Skeletal muscle tissue (tissue), 4 donors: ENCODE data around the gene CFB. TPM values are rescaled to one million over a fixed set of nuclear protein-coding genes. Genes with fewer than 3 reads are reported as not detected.
A peak's percentile ranks its signal among the peaks of the same experiment; 100 is the strongest.

Experiments used
- H3K27ac ChIP-seq: one replicate; pipeline ENCODE4 v1.7.0; 2013; ENCODE audit warnings: mild to moderate bottlenecking, low read depth, low read length, inconsistent platforms
- H3K27me3 ChIP-seq, 3 donors: one replicate each; pipeline ENCODE4 v1.7.0; 2013; ENCODE audit warnings: low read length in 3 of 3; ENCODE audit not compliant: control insufficient read depth in 3 of 3, insufficient read depth in 3 of 3
- H3K36me3 ChIP-seq, 3 donors: one replicate each; pipeline ENCODE4 v1.7.0; 2013; ENCODE audit warnings: low read length in 3 of 3; ENCODE audit not compliant: control insufficient read depth in 3 of 3, insufficient read depth in 3 of 3
- H3K4me1 ChIP-seq, 3 donors: one replicate each; pipeline ENCODE4 v1.7.0; 2013; ENCODE audit warnings: low read length in 3 of 3, mild to moderate bottlenecking in 3 of 3; ENCODE audit not compliant: control insufficient read depth in 3 of 3, insufficient read depth in 3 of 3
- H3K4me3 ChIP-seq, 3 donors: one replicate each; pipeline ENCODE4 v1.7.0; 2013; ENCODE audit warnings: low read length in 3 of 3
- H3K9ac ChIP-seq, 3 donors: one replicate each; pipeline ENCODE4 v1.7.0; 2013; ENCODE audit warnings: low read length in 3 of 3, mild to moderate bottlenecking in 3 of 3, moderate library complexity in 2 of 3, low read depth in 1 of 3
- H3K9me3 ChIP-seq, 3 donors: one replicate each; pipeline ENCODE4 v1.7.0; 2013; ENCODE audit warnings: low read length in 3 of 3; ENCODE audit not compliant: control insufficient read depth in 3 of 3
- total RNA-seq: library from RNA; depleted of rRNA; stranded (reverse); fragments of >200 nt; gene quantifications from one replicate; pipeline ENCODE4 v1.2.3, GENCODE V29; 2014
- donor health status: Osteomylitis.

CFB gene
- total RNA-seq, 1 donor from 2014 or later, result 3.7 TPM

DNA sequence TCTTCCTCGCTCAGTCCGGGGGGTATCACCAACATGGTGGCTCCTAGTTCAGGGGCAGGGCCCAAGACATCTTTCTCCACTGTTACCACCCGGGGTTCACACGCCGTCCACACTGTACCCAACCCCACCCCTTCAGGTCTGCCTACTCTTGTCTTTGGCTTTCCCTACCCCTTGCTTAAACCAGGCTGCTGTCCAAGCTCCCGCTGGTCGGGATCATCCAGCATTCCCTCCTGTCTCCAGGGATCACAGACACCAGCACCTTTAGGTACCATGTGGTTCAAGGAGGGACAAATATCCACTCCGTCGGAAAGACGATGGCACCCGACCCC, 12.5 kb downstream of the CFB start:
- Histone ChIP-seq H3K4me3 (peak overlapping the region; percentile 86 to 100 (median 98)), H3K36me3 (peaks cover 64 to 66% (median 65%) of the 10 kb centered on the region in 3 donors), H3K9me3 (no peaks in the 10 kb centered on the region), H3K27me3 (no peaks in the 10 kb centered on the region), H3K27ac (peak overlapping the region; percentile 86), H3K4me1 (peaks cover 19 to 25% (median 21%) of the 10 kb centered on the region in 3 donors), H3K9ac (peak overlapping the region; percentile 94 to 99 (median 96))

- peak within 1 kb of the TSS; percentile 94 to 99 (median 96) for H3K9ac ChIP-seq
- H3K36me3 ChIP-seq, result peaks cover 65 to 66% (median 66%) of the 10 kb centered on the region in 3 donors
- H3K4me1 ChIP-seq, result peaks cover 19 to 25% (median 21%) of the 10 kb centered on the region in 3 donors
- H3K9me3 ChIP-seq, result no peaks in the 10 kb centered on the region
- no peaks in the 10 kb centered on the region for H3K27me3 ChIP-seq
- H3K4me3 ChIP-seq, result peak within 1 kb of the TSS; percentile 86 to 100 (median 98)
- H3K27ac ChIP-seq, result peak within 1 kb of the TSS; percentile 86
Measured at GRCh38 chr6:31958741-31959739, 13.1 kb downstream of the CFB start, which contains the start of the genes NELFE and SKIC2. TSS of gene NELFE (minus strand) at chr6:31958971. CDS start at chr6:31958446, 525 bp downstream. TSS of gene SKIC2 (plus strand) at chr6:31959175. CDS start at chr6:31959193, 18 bp downstream.

DNA sequence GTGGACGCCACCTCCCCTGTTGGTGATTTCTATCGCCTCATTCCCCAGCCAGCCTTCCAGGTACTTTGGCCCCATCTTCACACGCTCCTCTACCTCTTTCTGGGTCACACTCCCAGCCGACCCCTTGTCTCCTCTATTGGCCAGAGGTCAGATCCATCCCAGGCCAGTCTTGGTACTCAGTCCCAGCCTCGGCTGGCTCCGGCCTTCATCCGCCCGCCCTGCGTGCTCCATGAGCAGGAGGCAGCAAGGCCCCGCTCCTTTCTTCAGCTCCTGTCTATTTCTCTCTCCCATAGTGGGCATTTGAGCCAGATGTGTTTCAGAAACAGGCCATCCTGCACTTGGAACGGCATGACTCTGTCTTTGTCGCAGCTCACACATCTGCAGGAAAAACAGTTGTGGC, 15.7 kb downstream of the CFB start:
- no peaks in the 10 kb centered on the region for H3K27me3 ChIP-seq
- peaks cover 62 to 66% (median 63%) of the 10 kb centered on the region in 3 donors for H3K36me3 ChIP-seq
- H3K27ac ChIP-seq, result no peak overlapping the region
- no peak overlapping the region for H3K9ac ChIP-seq
- H3K4me1 ChIP-seq, result peaks cover 19 to 25% (median 21%) of the 10 kb centered on the region in 3 donors
- no peaks in the 10 kb centered on the region for H3K9me3 ChIP-seq
- no peak overlapping the region for H3K4me3 ChIP-seq

DNA sequence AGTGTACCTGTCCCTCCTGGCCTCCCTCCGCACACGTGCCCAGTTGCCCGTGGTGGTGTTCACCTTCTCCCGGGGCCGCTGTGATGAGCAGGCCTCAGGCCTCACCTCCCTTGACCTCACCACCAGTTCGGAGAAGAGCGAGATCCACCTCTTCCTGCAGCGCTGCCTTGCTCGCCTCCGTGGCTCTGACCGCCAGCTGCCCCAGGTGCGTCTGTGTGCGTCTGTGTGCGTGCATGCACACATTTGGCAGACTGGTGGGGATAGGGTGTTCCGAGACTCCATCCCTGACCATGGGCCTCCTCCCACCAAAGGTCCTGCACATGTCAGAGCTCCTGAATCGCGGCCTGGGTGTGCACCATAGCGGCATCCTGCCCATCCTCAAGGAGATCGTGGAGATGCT, 18.0 kb downstream of the CFB start:
- peaks cover 77 to 84% (median 81%) of the 10 kb centered on the region in 3 donors for H3K36me3 ChIP-seq

DNA sequence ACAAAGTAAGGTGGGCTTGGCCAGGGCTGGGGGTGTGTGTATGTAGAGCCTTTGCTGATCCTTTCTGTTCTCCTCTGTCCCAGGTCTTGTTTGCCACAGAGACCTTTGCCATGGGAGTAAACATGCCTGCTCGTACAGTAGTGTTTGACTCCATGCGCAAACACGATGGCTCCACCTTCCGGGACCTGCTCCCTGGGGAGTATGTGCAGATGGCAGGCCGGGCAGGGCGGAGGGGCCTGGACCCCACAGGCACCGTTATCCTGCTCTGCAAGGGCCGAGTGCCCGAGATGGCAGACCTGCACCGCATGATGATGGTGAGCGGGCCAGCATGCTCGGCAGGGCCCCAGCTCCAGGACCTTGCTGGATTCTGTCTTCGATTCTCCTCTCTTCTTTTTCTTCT, 19.8 kb downstream of the CFB start:
- no peak overlapping the region for H3K9ac ChIP-seq
- H3K4me1 ChIP-seq, result peaks cover 8 to 9% (median 8%) of the 10 kb centered on the region in 3 donors
- peaks cover 82 to 92% (median 90%) of the 10 kb centered on the region in 3 donors for H3K36me3 ChIP-seq
- H3K27ac ChIP-seq, result no peak overlapping the region
- H3K4me3 ChIP-seq, result no peak overlapping the region
- H3K27me3 ChIP-seq, result no peaks in the 10 kb centered on the region
- H3K9me3 ChIP-seq, result no peaks in the 10 kb centered on the region

More for the DNA sequence above, 18.0 kb downstream of the CFB start:
- Histone ChIP-seq H3K4me1 (peaks cover 9 to 13% (median 12%) of the 10 kb centered on the region in 3 donors), H3K27ac (no peak overlapping the region), H3K9me3 (no peaks in the 10 kb centered on the region), H3K9ac (no peak overlapping the region), H3K27me3 (no peaks in the 10 kb centered on the region), H3K4me3 (no peak overlapping the region)

GRCh38 chr6:31966506-31966905, 20.6 kb downstream of the CFB start:
- no peak overlapping the region for H3K4me3 ChIP-seq
- no peaks in the 10 kb centered on the region for H3K9me3 ChIP-seq
- H3K36me3 ChIP-seq, result peaks cover 74 to 84% (median 82%) of the 10 kb centered on the region in 3 donors

GRCh38 chr6:31966997-31967925, 21.4 kb downstream of the CFB start:
- Histone ChIP-seq H3K9ac (no peak overlapping the region), H3K9me3 (no peaks in the 10 kb centered on the region), H3K4me1 (peaks cover 18 to 23% (median 19%) of the 10 kb centered on the region in 3 donors), H3K27me3 (no peaks in the 10 kb centered on the region), H3K36me3 (peaks cover 66 to 77% (median 74%) of the 10 kb centered on the region in 3 donors), H3K27ac (no peak overlapping the region), H3K4me3 (no peak overlapping the region)

More at GRCh38 chr6:31966506-31966905, 20.6 kb downstream of the CFB start:
- Histone ChIP-seq H3K27me3 (no peaks in the 10 kb centered on the region), H3K9ac (no peak overlapping the region), H3K4me1 (peaks cover 16 to 17% (median 16%) of the 10 kb centered on the region in 3 donors), H3K27ac (no peak overlapping the region)

DNA sequence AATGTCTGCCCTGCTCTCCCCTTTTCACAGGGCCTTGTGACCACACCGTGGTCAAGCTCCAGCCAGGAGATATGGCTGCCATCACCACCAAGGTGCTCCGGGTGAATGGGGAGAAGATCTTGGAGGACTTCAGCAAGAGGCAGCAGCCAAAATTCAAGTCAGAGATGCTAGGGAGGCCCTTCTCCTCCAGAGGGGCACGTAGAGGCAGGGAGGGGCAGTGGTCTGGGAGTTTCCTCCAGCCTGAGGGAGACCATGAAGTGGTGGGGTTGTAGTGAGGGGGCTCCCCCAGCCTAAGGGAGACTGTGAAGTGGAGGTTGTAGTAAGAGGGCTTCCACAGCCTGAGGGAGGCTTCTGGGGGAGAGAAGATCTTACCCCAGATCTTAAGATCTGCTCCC, 22.0 kb downstream of the CFB start:
- Histone ChIP-seq H3K4me3 (no peak overlapping the region), H3K27me3 (no peaks in the 10 kb centered on the region), H3K4me1 (peaks cover 23 to 30% (median 24%) of the 10 kb centered on the region in 3 donors), H3K9ac (no peak overlapping the region), H3K9me3 (no peaks in the 10 kb centered on the region), H3K27ac (no peak overlapping the region), H3K36me3 (peaks cover 60 to 70% (median 68%) of the 10 kb centered on the region in 3 donors)

GRCh38 chr6:31968326-31968725, 22.4 kb downstream of the CFB start:
- no peaks in the 10 kb centered on the region for H3K27me3 ChIP-seq
- H3K9me3 ChIP-seq, result no peaks in the 10 kb centered on the region
- peaks cover 56 to 67% (median 64%) of the 10 kb centered on the region in 3 donors for H3K36me3 ChIP-seq
- H3K27ac ChIP-seq, result no peak overlapping the region
- no peak overlapping the region for H3K4me3 ChIP-seq
- H3K4me1 ChIP-seq, result peaks cover 27 to 34% (median 28%) of the 10 kb centered on the region in 3 donors
- no peak overlapping the region for H3K9ac ChIP-seq
